T-helper 17 cell (primary cell): Measurements from ENCODE around the gene ARID3C. TPM values are rescaled to one million over a fixed set of nuclear protein-coding genes. Genes with fewer than 3 reads are reported as not detected.
A peak's percentile ranks its signal among the peaks of the same experiment; 100 is the strongest.

ENCODE experiments used
- ATAC-seq: fragments of 150-1000 bp; cut with Tn5 transposase; 2 replicates; pipeline ENCODE4 v1.10.0; 2021; ENCODE audit warnings: mild to moderate bottlenecking, moderate library complexity
- DNase-seq, 3 donors: peaks; one replicate each; pipeline versions ENCODE4 v3.0.0 to v3.0.0-alpha.2; 2020 to 2021
- H3K9me3 ChIP-seq: one replicate; pipeline ENCODE4 v1.7.0; 2013; ENCODE audit warnings: low read length, mild to moderate bottlenecking; ENCODE audit not compliant: control insufficient read depth, poor library complexity, severe bottlenecking
- H3K27ac Mint-ChIP-seq: one replicate; pipeline ENCODE4 v1.8.0; 2022; ENCODE audit warnings: mild to moderate bottlenecking, moderate library complexity, mixed read lengths
- H3K27me3 Mint-ChIP-seq: one replicate; pipeline ENCODE4 v1.8.0; 2022; ENCODE audit warnings: mixed read lengths
- H3K36me3 Mint-ChIP-seq: one replicate; pipeline ENCODE4 v1.8.0; 2022; ENCODE audit warnings: low read depth, mixed read lengths
- H3K4me1 Mint-ChIP-seq: one replicate; pipeline ENCODE4 v1.8.0; 2022; ENCODE audit warnings: mild to moderate bottlenecking, mixed read lengths
- H3K4me3 Mint-ChIP-seq: one replicate; pipeline ENCODE4 v1.8.0; 2022; ENCODE audit warnings: mild to moderate bottlenecking, moderate library complexity, mixed read lengths
- total RNA-seq, 4 donors: library from RNA in 2 of 4; stranded (reverse) in 2 of 4; gene quantifications; one replicate each; pipeline ENCODE4 v1.2.3 and lab custom pipeline; 2022 to 2026

Gene ARID3C
- total RNA-seq, 2 donors from 2014 or later = 0.27 TPM; not detected in 1

GRCh38 chr9:34611251-34611810 lies 17.5 kb downstream of the ARID3C start:
- peak; percentile 2 for ATAC-seq
- no peaks in the 10 kb centered on the region for H3K9me3 ChIP-seq
- no peak for DNase-seq

DNA sequence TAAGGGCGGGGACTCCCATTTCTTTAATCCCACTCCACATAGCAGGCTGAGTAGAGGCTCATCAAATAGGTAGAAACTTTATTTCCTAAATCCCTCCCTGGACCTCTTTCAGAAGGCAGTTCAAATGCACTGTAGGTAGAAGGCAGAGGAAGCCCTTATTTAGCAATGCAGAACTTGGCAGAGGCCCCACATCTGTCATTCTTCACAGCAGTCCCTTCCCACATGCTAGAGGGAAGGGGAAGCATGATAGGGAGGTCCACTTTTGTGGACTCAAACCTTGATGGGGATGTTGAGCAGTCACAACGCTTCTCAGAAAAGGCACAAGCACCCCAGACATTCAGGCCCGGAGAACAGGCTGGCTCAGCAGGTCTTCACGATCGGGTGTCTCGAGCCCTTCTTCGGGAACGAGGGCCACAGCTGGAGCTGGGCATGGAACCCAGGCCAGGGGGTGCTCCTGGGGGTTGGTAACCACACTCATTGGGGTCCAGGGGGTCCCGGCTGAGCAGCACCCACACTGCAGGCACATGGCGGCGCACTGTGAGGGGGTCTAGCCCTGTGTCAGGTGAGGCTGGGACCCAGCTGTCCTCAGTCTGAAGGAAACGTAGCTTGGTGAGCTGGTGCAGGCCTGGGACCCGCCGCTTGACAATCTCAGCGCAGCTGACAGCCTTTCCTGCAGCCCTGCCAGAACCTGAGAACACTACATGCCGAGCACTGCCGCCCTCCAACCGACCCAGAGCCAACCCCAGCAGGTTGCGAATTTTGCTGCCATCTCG lies 18.2 kb downstream of the ARID3C start:
- ATAC-seq (no peak), DNase-seq (no peak)
- Mint-ChIP-seq H3K4me1 (peaks cover 23% of the 10 kb centered on the region), H3K27me3 (no peaks in the 10 kb centered on the region), H3K36me3 (peaks cover 2% of the 10 kb centered on the region), H3K27ac (peak overlapping the region; percentile 93), H3K4me3 (peak overlapping the region; percentile 47)
- no peaks in the 10 kb centered on the region for H3K9me3 ChIP-seq

More at GRCh38 chr9:34611251-34611810, 17.5 kb downstream of the ARID3C start:
- Mint-ChIP-seq H3K27ac (peak overlapping the region; percentile 93), H3K36me3 (peaks cover 5% of the 10 kb centered on the region), H3K4me3 (peak overlapping the region; percentile 94), H3K4me1 (peaks cover 24% of the 10 kb centered on the region), H3K27me3 (no peaks in the 10 kb centered on the region)

GRCh38 chr9:34607331-34607730 lies 21.5 kb downstream of the ARID3C start:
- H3K36me3 Mint-ChIP-seq = no peaks in the 10 kb centered on the region
- H3K4me3 Mint-ChIP-seq = no peak overlapping the region
- peaks cover 13% of the 10 kb centered on the region for H3K27me3 Mint-ChIP-seq
- peaks cover 16% of the 10 kb centered on the region for H3K4me1 Mint-ChIP-seq
- DNase-seq (no peak), ATAC-seq (no peak)
- H3K9me3 ChIP-seq = no peaks in the 10 kb centered on the region
- no peak overlapping the region for H3K27ac Mint-ChIP-seq

- DNase-seq = no peak
- no peaks in the 10 kb centered on the region for H3K9me3 ChIP-seq
- H3K36me3 Mint-ChIP-seq = no peaks in the 10 kb centered on the region
- H3K4me1 Mint-ChIP-seq = peaks cover 14% of the 10 kb centered on the region
- H3K4me3 Mint-ChIP-seq = no peak overlapping the region
- peaks cover 13% of the 10 kb centered on the region for H3K27me3 Mint-ChIP-seq
- no peak overlapping the region for H3K27ac Mint-ChIP-seq
- no peak for ATAC-seq
Measured at GRCh38 chr9:34606905-34607304, 22.0 kb downstream of the ARID3C start.

DNA sequence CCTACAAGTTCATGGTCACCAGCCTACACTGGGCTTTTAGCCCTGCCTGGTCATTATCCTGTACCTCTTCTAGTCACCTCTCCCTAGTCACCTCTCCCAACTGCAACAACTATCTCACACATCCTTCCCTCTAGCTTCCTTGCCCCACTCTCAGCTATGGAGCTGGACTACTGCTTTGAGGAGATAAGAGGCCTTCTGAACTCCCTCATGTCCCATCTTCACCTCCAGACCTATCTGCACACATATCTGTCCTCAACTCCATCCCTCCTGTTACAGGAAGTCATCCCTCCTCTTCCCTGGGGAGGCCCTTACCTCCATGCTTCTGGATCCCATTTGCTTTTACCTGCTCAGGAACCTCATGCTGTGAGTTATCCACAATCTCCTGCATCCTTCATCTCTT lies 22.7 kb downstream of the ARID3C start:
- H3K36me3 Mint-ChIP-seq = no peaks in the 10 kb centered on the region
- no peak overlapping the region for H3K27ac Mint-ChIP-seq
- peaks cover 17% of the 10 kb centered on the region for H3K27me3 Mint-ChIP-seq
- H3K4me3 Mint-ChIP-seq = no peak overlapping the region
- ATAC-seq = no peak
- H3K9me3 ChIP-seq = no peaks in the 10 kb centered on the region
- peaks cover 11% of the 10 kb centered on the region for H3K4me1 Mint-ChIP-seq
- no peak for DNase-seq

- peak; percentile 60 to 79 (median 61) for DNase-seq
- Mint-ChIP-seq H3K4me1 (peaks cover 6% of the 10 kb centered on the region), H3K27me3 (peaks cover 35% of the 10 kb centered on the region), H3K27ac (no peak overlapping the region), H3K4me3 (no peak overlapping the region), H3K36me3 (peaks cover 2% of the 10 kb centered on the region)
- no peaks in the 10 kb centered on the region for H3K9me3 ChIP-seq
- ATAC-seq = peak; percentile 94
Measured at GRCh38 chr9:34603610-34604231, 25.1 kb downstream of the ARID3C start.

DNA sequence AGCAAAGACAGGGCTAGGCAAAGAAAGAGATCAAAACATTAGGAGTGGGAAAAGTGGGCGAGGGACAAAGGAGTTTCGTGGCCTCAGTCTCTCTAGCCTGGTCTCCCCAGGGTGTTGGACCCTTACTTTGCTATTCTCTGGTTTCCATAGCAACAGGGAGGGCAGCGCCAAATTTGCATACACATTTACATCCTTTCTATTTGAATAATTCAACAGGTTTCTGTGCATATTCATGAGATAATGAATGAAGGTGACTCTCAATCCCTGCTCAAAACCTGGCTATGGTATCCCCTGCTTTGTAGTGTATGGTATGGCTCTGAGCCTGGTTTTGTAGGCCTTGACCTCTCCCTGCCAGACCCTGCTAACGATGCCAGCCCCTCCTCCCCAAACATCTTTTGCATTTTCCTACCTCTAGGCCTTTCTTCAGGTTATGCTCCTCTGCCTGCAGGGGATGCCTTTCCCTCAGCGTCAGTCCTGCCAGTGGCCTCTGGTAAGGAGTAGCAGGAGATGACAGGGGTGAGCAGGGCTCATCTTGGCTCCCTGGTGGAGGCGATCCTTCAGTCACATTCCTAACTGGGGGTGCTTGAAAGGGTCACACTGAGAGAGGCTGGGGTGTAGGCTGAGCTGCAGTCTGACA lies 26.8 kb downstream of the ARID3C start:
- no peak for ATAC-seq
- Mint-ChIP-seq H3K27ac (peak overlapping the region; percentile 75), H3K27me3 (peaks cover 43% of the 10 kb centered on the region), H3K4me1 (peaks cover 8% of the 10 kb centered on the region), H3K36me3 (peaks cover 2% of the 10 kb centered on the region), H3K4me3 (no peak overlapping the region)
- H3K9me3 ChIP-seq = no peaks in the 10 kb centered on the region
- no peak for DNase-seq

DNA sequence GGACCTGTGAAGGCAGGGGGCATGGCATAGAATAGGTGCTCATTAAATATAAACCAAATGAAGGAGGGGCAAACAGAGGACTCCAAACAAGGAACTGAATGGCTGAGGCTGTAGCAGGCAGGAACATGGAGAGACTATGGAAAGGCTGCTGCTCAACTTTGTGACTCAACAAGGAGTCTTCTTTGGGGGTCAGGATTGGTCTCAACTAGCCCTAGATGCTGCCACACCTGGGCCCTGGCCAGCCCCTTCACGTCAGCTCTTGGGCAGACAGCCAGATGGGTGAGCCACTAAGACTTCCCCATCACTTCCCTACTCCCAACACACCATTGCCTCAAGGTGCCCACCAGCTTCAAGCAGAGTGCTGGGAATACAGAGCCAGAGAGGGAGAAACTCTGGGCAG lies 28.0 kb downstream of the ARID3C start:
- peak overlapping the region; percentile 75 for H3K27ac Mint-ChIP-seq
- H3K4me1 Mint-ChIP-seq = peaks cover 10% of the 10 kb centered on the region
- no peaks in the 10 kb centered on the region for H3K9me3 ChIP-seq
- H3K4me3 Mint-ChIP-seq = no peak overlapping the region
- peaks cover 52% of the 10 kb centered on the region for H3K27me3 Mint-ChIP-seq
- DNase-seq (no peak), ATAC-seq (no peak)
- H3K36me3 Mint-ChIP-seq = peaks cover 4% of the 10 kb centered on the region

DNA sequence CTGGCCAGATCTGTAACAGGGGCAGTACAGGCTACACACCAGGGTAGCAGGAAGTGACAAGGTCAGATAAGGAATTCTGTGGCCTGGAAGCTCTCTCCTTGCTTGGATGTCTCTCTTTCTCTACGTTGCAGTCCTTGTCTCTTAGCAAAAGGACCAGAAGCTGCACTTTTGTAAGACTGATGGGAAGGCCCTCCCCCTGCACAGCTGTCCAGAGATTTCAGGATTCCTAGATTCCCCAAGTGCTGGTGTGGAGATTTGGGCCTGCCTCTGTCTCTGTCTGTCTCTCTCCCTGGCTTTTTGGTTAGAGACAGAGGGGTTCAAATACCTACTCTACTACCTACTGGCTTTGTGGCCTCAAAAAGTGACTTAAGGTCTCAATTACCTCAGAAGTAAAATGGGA lies 29.3 kb downstream of the ARID3C start:
- peaks cover 10% of the 10 kb centered on the region for H3K4me1 Mint-ChIP-seq
- ATAC-seq (no peak), DNase-seq (no peak)
- H3K27me3 Mint-ChIP-seq = peaks cover 49% of the 10 kb centered on the region
- H3K9me3 ChIP-seq = no peaks in the 10 kb centered on the region
- peaks cover 4% of the 10 kb centered on the region for H3K36me3 Mint-ChIP-seq
- H3K4me3 Mint-ChIP-seq = no peak overlapping the region
- H3K27ac Mint-ChIP-seq = no peak overlapping the region

DNA sequence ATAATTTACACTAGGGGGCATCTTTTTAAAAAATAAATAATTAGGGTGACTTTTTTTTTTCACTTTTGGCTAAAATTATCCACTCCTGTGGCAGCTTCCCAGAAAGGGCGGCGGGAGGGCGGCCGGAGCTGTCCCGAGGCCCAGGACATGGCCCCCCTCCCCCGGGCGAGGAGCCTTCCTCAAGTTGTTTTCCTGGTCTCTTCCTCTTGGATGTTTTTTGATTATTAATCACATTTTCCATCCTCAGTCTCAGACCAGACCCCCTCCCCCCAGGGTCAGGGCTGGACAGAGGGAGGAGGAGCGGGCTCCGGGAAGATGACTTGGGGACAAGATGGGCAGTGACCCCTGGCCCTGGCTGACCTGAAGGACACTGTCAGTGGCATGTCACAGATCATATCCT lies 34.7 kb downstream of the ARID3C start:
- no peaks in the 10 kb centered on the region for H3K9me3 ChIP-seq
- Mint-ChIP-seq H3K4me3 (no peak overlapping the region), H3K27ac (no peak overlapping the region), H3K36me3 (peaks cover 4% of the 10 kb centered on the region), H3K4me1 (peaks cover 25% of the 10 kb centered on the region), H3K27me3 (peaks cover 66% of the 10 kb centered on the region)
- ATAC-seq = no peak
- DNase-seq = no peak

GRCh38 chr9:34592895-34593601 lies 35.8 kb downstream of the ARID3C start:
- no peaks in the 10 kb centered on the region for H3K9me3 ChIP-seq
- H3K4me3 Mint-ChIP-seq = peak overlapping the region; percentile 90
- H3K36me3 Mint-ChIP-seq = peaks cover 9% of the 10 kb centered on the region
- ATAC-seq = no peak
- H3K27me3 Mint-ChIP-seq = peaks cover 74% of the 10 kb centered on the region
- H3K27ac Mint-ChIP-seq = no peak overlapping the region
- DNase-seq = no peak
- peaks cover 34% of the 10 kb centered on the region for H3K4me1 Mint-ChIP-seq

DNA sequence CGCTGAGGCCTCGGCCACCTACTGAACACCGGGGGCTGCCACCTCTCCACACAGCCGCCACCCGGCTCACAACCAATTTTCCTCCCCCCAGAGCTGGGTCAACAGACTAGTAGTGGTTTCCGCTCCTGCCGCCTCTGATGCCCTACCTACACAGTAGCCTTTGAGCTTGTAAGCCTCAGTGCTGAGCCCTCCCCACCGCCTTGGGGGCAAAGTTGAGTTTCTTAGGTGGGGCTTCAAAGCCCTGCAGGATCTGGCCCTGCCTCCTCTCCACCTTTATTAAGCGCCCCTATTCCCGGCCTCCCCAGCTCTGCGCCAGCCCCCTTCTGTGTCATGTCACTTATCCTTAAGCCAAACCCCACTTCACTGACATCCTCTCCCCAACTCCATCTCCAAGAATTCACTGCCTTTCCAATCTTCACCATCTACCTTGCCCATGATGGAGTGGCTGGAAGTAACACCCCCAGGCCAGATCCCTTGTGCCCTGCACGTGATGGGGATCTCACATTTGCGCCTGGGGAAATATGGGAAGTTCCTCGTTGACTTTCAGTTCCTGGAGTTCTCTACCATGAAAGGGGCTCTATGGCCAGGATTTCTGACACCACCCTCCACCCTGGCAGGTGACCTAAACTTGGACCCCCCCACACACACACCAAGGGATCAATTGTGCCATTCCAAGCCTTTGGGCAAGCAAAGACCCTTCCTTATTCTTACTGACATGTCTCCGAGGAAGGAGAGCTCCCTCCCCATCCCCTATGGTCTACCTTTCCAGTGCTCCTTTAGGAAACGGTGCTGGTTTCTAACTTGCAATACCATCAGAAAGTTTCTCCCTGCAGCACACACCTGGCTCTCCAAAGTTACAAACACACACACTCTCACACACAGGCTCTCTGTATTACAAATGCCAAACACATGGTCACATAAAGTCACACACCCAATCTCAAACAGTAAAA lies 36.7 kb downstream of the ARID3C start:
- Mint-ChIP-seq H3K27ac (no peak overlapping the region), H3K4me1 (peaks cover 32% of the 10 kb centered on the region), H3K27me3 (peaks cover 75% of the 10 kb centered on the region), H3K4me3 (peak overlapping the region; percentile 90), H3K36me3 (peaks cover 9% of the 10 kb centered on the region)
- H3K9me3 ChIP-seq = no peaks in the 10 kb centered on the region
- DNase-seq (no peak), ATAC-seq (no peak)
